Nephron progenitor cell (in vitro differentiated cells): ENCODE results near the gene ACOX3.

ENCODE experiments used
- DNase-seq: peaks from one replicate; pipeline ENCODE4 v3.0.0; 2021
- H3K27ac Mint-ChIP-seq: 2 replicates; pipeline ENCODE4 v1.8.0; 2021; ENCODE audit warnings: mild to moderate bottlenecking, moderate library complexity, mixed read lengths
- H3K27me3 Mint-ChIP-seq: 2 replicates; pipeline ENCODE4 v1.8.0; 2021; ENCODE audit warnings: mild to moderate bottlenecking, low read depth, mixed read lengths; ENCODE audit not compliant: poor library complexity
- H3K36me3 Mint-ChIP-seq: 2 replicates; pipeline ENCODE4 v1.8.0; 2021; ENCODE audit warnings: low read depth, mixed read lengths
- H3K4me1 Mint-ChIP-seq: 2 replicates; pipeline ENCODE4 v1.8.0; 2021; ENCODE audit warnings: mixed read lengths
- H3K4me3 Mint-ChIP-seq: 2 replicates; pipeline ENCODE4 v1.8.0; 2021; ENCODE audit warnings: mild to moderate bottlenecking, moderate library complexity, mixed read lengths
- H3K9me3 Mint-ChIP-seq: 2 replicates; pipeline ENCODE4 v1.8.0; 2021; ENCODE audit warnings: mild to moderate bottlenecking, moderate library complexity, mixed read lengths
- CTCF ChIP-seq: fragments of 200-600 bp; sonication (generic); IDR thresholded peaks from 2 replicates; pipeline ENCODE4 v1.5.0; 2021; ENCODE audit warnings: antibody characterized with exemption

ACOX3 gene

DNA sequence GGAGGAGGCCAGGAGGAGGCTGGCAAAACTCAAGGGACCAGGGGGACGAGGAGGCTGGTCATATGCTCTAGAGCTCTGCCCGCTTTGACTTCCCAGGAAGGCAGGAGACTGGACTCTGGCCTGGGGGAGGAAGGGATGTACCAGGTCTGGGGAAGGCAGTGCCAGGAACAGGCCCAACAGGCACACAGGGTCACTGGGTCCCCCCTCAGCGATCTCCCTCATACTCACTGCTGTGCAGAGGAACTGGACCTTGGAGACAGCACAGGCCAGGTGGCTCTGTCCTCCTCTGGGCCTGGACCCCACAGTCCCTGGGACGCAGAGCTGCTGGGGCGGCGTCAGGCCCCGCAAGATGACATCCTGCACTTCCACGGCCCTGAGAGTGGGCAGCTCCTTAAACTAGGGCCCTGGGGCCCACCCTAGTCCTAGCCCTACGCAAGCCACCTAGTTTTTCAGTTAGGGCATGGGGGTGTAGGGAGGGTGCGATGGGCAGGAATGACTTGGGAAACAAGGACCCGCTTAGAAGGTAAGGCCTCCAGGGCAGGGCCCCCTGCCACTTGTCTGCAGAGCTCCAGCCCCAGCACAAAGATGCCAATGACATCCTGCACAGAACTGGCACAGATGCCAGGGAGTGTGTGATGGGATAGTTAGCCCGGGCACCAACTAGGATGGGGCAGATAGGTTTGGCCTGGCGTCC, 111.5 kb downstream of the ACOX3 start:
- Mint-ChIP-seq H3K4me3 (no peak overlapping the region), H3K4me1 (no peaks in the 10 kb centered on the region), H3K27ac (no peak overlapping the region), H3K9me3 (peaks cover 15% of the 10 kb centered on the region), H3K27me3 (peaks cover 23% of the 10 kb centered on the region), H3K36me3 (no peaks in the 10 kb centered on the region)
- TF ChIP-seq CTCF = no peak
- DNase-seq = no peak

DNA sequence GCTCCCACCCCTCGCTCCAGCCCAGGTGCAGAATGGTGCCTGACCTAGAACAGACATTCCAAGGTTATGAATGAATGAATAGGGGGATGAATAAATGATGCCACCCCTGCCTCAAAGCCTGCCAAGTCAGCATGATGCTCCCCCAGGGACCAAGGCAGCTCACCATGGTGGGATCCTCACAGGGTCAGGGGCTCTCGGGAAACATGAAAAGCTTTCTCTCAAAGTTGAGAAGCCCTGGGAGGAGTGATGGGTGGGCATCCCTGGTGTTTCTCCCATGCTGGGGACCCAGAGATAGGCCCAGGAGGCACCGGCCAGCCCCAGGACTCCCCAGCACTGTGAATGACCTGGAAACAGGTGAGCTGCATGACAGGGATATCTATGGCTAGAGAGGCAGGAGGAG, 112.1 kb downstream of the ACOX3 start:
- no peak for DNase-seq
- no peak overlapping the region for H3K27ac Mint-ChIP-seq
- H3K27me3 Mint-ChIP-seq = peaks cover 20% of the 10 kb centered on the region
- peaks cover 19% of the 10 kb centered on the region for H3K9me3 Mint-ChIP-seq
- TF ChIP-seq CTCF = no peak
- H3K4me3 Mint-ChIP-seq = no peak overlapping the region
- no peaks in the 10 kb centered on the region for H3K36me3 Mint-ChIP-seq
- H3K4me1 Mint-ChIP-seq = no peaks in the 10 kb centered on the region

DNA sequence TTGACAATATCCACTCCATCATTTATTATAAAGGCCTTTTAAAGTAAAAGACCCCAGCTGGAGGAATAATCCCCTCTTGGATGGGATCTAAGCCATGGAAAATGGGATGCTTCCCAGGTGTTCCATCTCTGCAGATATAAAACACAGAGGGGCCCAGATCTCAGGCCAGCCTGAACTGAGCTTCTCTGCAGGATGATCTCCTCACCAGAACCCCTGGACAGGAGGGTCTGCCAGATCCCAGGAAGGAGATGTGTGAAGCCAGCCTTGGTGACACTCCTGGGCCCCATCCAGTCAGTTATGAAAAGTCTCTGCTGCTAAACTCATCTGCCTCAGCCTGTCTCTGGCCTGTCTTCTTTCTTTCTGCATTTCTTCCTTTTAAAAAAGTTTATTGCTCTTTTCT, 114.3 kb downstream of the ACOX3 start:
- Mint-ChIP-seq H3K27me3 (peaks cover 14% of the 10 kb centered on the region), H3K36me3 (no peaks in the 10 kb centered on the region), H3K9me3 (peaks cover 19% of the 10 kb centered on the region), H3K4me1 (no peaks in the 10 kb centered on the region), H3K27ac (no peak overlapping the region), H3K4me3 (no peak overlapping the region)
- DNase-seq = no peak
- no peak for TF ChIP-seq CTCF

DNA sequence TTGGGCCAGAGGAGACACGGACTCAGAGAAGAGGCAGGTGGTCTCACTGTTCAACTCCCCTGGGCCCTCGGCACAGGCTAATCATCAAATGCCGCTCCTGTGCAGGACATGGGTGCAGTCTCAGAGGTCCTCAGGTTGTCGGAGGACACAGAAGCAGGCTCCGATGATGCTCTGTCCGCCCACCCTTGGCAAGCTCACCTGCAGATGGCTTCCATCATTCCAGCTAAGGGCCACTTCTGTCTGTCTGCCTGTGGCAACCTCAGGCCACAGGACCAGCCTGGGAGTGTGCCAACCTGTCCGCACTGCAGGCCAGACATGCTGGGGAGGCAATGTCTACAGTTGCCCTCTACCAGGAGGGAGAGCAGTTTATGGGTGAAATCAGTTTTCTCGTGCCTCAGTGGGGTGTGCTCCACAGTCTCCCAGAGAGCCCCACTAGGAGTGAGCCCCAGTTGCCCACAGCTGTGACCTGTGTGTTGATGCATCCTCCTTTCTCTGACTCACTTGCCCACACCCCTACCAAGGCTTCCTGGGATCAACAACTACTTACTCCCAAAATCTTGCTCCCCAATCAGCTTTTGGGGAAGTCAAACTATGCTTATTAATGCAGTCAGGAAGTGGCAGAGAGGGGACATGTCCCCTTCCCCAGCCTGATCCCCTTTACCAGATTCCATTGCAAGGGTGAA, 115.1 kb downstream of the ACOX3 start:
- peaks cover 14% of the 10 kb centered on the region for H3K27me3 Mint-ChIP-seq
- no peaks in the 10 kb centered on the region for H3K4me1 Mint-ChIP-seq
- H3K36me3 Mint-ChIP-seq = no peaks in the 10 kb centered on the region
- peaks cover 19% of the 10 kb centered on the region for H3K9me3 Mint-ChIP-seq
- H3K4me3 Mint-ChIP-seq = no peak overlapping the region
- no peak for DNase-seq
- no peak overlapping the region for H3K27ac Mint-ChIP-seq
- TF ChIP-seq CTCF = no peak

DNA sequence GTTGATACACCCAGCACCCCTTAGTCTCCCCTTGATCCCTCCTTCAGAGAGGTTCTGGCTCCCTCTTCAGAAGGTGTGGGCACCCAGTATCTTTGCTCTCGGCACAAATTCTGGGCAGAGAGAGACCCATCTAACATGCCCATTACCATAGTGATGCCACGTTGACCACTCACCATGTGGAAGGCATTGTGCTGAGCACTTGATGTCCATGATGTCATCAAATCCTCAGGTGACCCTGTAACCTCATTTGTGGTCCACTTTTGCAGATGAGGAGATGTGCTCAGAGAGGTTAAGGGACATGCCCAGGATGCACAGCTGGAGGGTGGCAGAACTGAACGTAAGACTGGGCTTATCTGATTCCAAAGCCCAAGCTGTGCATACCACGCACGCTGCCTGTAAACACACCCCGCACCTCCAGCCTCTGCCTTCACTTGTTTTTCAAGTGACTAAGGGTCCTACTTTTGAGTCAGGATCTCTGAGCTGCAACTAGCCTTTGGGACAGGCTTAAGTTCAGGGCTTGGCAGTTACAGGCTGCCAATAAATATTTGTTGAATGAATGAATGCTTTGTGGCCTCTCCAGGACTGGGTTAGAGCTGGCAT, 115.8 kb downstream of the ACOX3 start:
- Mint-ChIP-seq H3K4me3 (no peak overlapping the region), H3K27ac (no peak overlapping the region), H3K36me3 (no peaks in the 10 kb centered on the region), H3K9me3 (peaks cover 19% of the 10 kb centered on the region), H3K27me3 (peaks cover 15% of the 10 kb centered on the region), H3K4me1 (no peaks in the 10 kb centered on the region)
- TF ChIP-seq CTCF = no peak
- no peak for DNase-seq
